HTERT RPE-1 (cell line): Measurements from ENCODE around the gene DMRT1.

ENCODE experiments used
- in situ Hi-C: fragments of 300-500 bp; cut with MboI; formaldehyde crosslinking; loops from 4 replicates; pipeline ENCODE4 v1.14.3; 2020; ENCODE audit warnings: low sequenced_read_pairs

Gene DMRT1

GRCh38 chr9:917730-918129, 76.2 kb downstream of the DMRT1 start:
- in situ Hi-C loops: no loop called here

- in situ Hi-C loops: no loop called here
Observed at GRCh38 chr9:920927-921326, 79.4 kb downstream of the DMRT1 start.

GRCh38 chr9:922171-922570, 80.7 kb downstream of the DMRT1 start:
- in situ Hi-C loops: no loop called here

- in situ Hi-C loops: no loop called here
Observed at GRCh38 chr9:922731-923130, 81.2 kb downstream of the DMRT1 start.

- in situ Hi-C loops: no loop called here
Observed at GRCh38 chr9:926976-927375, 85.5 kb downstream of the DMRT1 start.

- in situ Hi-C loops: no loop called here
Observed at GRCh38 chr9:928363-929042, 87.0 kb downstream of the DMRT1 start.

GRCh38 chr9:929719-930118, 88.2 kb downstream of the DMRT1 start:
- in situ Hi-C loops: no loop called here

GRCh38 chr9:933356-933755, 91.9 kb downstream of the DMRT1 start:
- in situ Hi-C loops: no loop called here

- in situ Hi-C loops: no loop called here
Observed at GRCh38 chr9:935348-935965, 94.0 kb downstream of the DMRT1 start.

GRCh38 chr9:942805-943580, 101.5 kb downstream of the DMRT1 start:
- in situ Hi-C loops: no loop called here

GRCh38 chr9:947985-948384, 106.5 kb downstream of the DMRT1 start:
- in situ Hi-C loops: no loop called here

GRCh38 chr9:948497-948896, 107.0 kb downstream of the DMRT1 start:
- in situ Hi-C loops: no loop called here

- in situ Hi-C loops: no loop called here
Observed at GRCh38 chr9:950139-950538, 108.6 kb downstream of the DMRT1 start.

GRCh38 chr9:952546-952945, 111.0 kb downstream of the DMRT1 start:
- in situ Hi-C loops: no loop called here

- in situ Hi-C loops: no loop called here
Observed at GRCh38 chr9:959105-959504, 117.6 kb downstream of the DMRT1 start.

GRCh38 chr9:959914-960313, 118.4 kb downstream of the DMRT1 start:
- in situ Hi-C loops: no loop called here

GRCh38 chr9:962023-962422, 120.5 kb downstream of the DMRT1 start:
- in situ Hi-C loops: no loop called here

- in situ Hi-C loops: no loop called here
Observed at GRCh38 chr9:965497-965896, 124.0 kb downstream of the DMRT1 start.

- in situ Hi-C loops: no loop called here
Observed at GRCh38 chr9:966870-967269, 125.4 kb downstream of the DMRT1 start.

- in situ Hi-C loops: no loop called here
Observed at GRCh38 chr9:967436-967835, 125.9 kb downstream of the DMRT1 start.

GRCh38 chr9:967903-968641, 126.6 kb downstream of the DMRT1 start:
- in situ Hi-C loops: no loop called here
